ENCODE measurements around the gene HNRNPU.
"Not testable (repeated sequence)": the region's sequence is repeated elsewhere in the genome, so short reads cannot be mapped to it uniquely, and the experiment has no call there.

The HNRNPU gene

GRCh38 chr1:244840219-244840794 lies 24.0 kb downstream of the HNRNPU start:
- DNase-seq (ENCODE audit: low read depth) = no peak

GRCh38 chr1:244839656-244840055 lies 24.7 kb downstream of the HNRNPU start:
- DNase-seq (ENCODE audit: low read depth) = no peak

GRCh38 chr1:244837597-244838258 lies 26.6 kb downstream of the HNRNPU start:
- no peak for DNase-seq (ENCODE audit: low read depth)

GRCh38 chr1:244836584-244836983 lies 27.8 kb downstream of the HNRNPU start:
- no peak for DNase-seq (ENCODE audit: low read depth)

GRCh38 chr1:244836135-244836521 lies 28.2 kb downstream of the HNRNPU start:
- DNase-seq (ENCODE audit: low read depth) = no peak

GRCh38 chr1:244835276-244836134 lies 28.8 kb downstream of the HNRNPU start, which contains the start of gene COX20:
Gene COX20 (plus strand): TSS chr1:244835658. CDS start chr1:244835715, 57 bp downstream.
- DNase-seq (ENCODE audit: low read depth) = peak; percentile 82

- DNase-seq (ENCODE audit: low read depth) = peak; percentile 79
Observed at GRCh38 chr1:244834543-244835275, 29.6 kb downstream of the HNRNPU start.

- DNase-seq (ENCODE audit: low read depth) = peak; percentile 39
Observed at GRCh38 chr1:244833734-244834542, 30.4 kb downstream of the HNRNPU start.

- not testable (repeated sequence) for DNase-seq (ENCODE audit: low read depth)
Observed at GRCh38 chr1:244833260-244833659, 31.1 kb downstream of the HNRNPU start.

GRCh38 chr1:244830639-244831038 lies 33.7 kb downstream of the HNRNPU start:
- no peak for DNase-seq (ENCODE audit: low read depth)

- no peak for DNase-seq (ENCODE audit: low read depth)
Observed at GRCh38 chr1:244826712-244827111, 37.6 kb downstream of the HNRNPU start.

GRCh38 chr1:244822878-244823277 lies 41.5 kb downstream of the HNRNPU start:
- no peak for DNase-seq (ENCODE audit: low read depth)

- DNase-seq (ENCODE audit: low read depth) = no peak
Observed at GRCh38 chr1:244821134-244821533, 43.2 kb downstream of the HNRNPU start.

- DNase-seq (ENCODE audit: low read depth) = no peak
Observed at GRCh38 chr1:244820131-244820530, 44.2 kb downstream of the HNRNPU start.

- DNase-seq (ENCODE audit: low read depth) = no peak
Observed at GRCh38 chr1:244817415-244817894, 46.9 kb downstream of the HNRNPU start.

GRCh38 chr1:244815600-244816099 lies 48.7 kb downstream of the HNRNPU start:
- DNase-seq (ENCODE audit: low read depth) = no peak

- DNase-seq (ENCODE audit: low read depth) = no peak
Observed at GRCh38 chr1:244813327-244813726, 51.0 kb downstream of the HNRNPU start.

- DNase-seq (ENCODE audit: low read depth) = no peak
Observed at GRCh38 chr1:244810221-244810620, 54.1 kb downstream of the HNRNPU start.

GRCh38 chr1:244807138-244807537 lies 57.2 kb downstream of the HNRNPU start:
- no peak for DNase-seq (ENCODE audit: low read depth)

- no peak for DNase-seq (ENCODE audit: low read depth)
Observed at GRCh38 chr1:244804841-244805240, 59.5 kb downstream of the HNRNPU start.
